GM21529 (cell line): ENCODE measurements around the gene CGREF1.
"Not testable (repeated sequence)": the region's sequence is repeated elsewhere in the genome, so short reads cannot be mapped to it uniquely, and the experiment has no call there.

Source experiments
- ATAC-seq: cut with Tn5 transposase; IDR thresholded peaks from one replicate; pipeline ENCODE4 v1.9.1; 2021; ENCODE audit not compliant: unreplicated experiment

CGREF1 gene

DNA sequence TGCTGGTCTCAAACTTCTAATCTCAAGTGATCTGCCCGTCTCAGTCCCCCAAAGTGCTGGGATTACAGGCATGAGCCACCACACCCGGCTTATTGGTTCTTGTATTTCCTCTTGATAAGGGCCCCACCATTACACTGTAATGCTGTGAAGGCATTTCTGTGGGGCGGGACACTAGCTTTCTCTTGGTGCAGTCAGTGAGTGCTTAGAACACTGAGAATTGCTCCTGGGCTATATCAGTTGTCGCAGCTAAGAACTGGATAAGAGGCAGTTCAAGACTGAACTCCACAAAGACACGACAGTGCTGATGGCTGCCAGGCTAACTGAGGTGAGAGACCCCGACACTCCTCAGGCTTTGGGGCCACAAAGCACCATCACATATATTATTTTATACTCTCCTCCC lies 30.3 kb downstream of the CGREF1 start:
- ATAC-seq, result no peak

DNA sequence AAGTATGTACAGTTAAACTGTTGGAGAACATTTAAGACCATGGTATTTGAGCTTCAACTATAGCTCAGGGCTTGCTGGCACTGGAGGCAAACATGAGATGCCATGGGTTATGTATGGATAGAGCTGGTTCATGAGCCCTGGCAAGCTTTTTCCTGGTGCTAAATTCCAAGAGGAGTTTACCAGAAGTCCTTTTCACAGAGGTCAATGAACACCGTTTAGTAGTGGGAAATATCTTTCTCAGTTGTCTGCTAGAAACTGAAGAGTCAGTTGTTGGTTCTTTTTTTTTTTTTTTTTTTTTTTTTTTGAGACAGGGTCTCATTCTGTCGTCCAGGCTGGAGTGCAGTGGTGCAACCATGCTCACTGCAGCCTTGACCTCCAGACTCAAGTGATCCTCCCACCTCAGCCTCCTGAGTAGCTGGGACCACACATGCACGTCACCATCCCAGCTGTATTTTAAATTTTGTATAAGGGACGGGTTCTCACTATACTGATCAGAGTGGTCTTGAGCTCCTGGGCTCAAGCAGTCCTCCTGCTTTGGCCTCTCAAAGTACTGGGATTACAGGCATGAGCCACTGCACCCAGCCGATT lies 31.0 kb downstream of the CGREF1 start:
- ATAC-seq, result no peak

DNA sequence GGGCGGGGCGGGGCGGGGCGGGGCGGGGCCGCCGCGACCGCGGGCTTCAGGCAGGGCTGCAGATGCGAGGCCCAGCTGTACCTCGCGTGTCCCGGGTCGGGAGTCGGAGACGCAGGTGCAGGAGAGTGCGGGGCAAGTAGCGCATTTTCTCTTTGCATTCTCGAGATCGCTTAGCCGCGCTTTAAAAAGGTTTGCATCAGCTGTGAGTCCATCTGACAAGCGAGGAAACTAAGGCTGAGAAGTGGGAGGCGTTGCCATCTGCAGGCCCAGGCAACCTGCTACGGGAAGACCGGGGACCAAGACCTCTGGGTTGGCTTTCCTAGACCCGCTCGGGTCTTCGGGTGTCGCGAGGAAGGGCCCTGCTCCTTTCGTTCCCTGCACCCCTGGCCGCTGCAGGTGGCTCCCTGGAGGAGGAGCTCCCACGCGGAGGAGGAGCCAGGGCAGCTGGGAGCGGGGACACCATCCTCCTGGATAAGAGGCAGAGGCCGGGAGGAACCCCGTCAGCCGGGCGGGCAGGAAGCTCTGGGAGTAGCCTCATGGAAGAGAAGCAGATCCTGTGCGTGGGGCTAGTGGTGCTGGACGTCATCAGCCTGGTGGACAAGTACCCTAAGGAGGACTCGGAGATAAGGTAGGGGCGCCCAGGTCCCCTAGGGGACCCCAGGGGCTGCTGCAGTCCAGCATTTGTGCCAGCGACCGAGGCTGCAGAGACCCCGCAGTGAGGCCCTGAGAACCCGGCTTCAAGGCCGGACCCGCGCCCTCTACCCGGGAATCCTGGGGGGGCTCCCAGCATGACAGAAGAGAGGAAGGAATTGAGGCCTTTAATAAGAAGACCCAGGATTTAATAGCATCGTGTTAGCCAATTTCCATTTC lies 32.0 kb downstream of the CGREF1 start, which contains the start of gene KHK:
Gene KHK (plus strand): TSS at position 49 of the 870 bp plus-strand sequence. CDS start 488 bp downstream, at position 537.
- no peak for ATAC-seq

DNA sequence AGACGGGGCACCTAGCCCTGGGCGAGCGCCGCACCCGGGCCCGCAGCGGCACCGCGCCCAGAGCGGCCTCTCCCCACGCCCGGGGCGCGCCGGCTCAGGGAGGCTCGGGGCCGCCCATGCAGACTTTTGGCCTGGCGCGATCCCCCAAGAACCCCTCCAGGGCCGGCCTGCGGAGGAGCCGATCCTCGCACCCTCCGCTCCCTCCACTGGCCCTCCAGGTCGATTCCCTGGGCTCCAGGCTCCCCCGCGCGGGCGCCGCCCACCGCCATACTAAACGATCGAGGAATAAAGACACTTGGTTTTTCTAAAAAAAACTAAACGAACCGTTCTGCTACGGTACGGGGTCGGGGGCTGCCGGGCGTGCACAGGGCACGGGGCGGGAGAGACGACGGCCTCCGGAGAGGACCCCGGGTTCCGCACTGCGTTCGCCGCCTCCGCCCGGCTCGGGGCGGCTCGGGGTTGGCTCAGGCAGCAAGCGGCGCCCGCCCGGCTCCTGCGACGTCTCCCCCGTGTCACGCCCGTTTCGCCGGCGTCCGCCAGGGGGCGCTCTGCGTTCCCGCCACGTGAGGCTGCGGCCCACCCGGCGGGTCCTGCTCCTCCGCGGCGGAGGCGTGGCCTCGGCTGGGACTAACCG lies 32.7 kb downstream of the CGREF1 start:
- peak; percentile 68 for ATAC-seq

DNA sequence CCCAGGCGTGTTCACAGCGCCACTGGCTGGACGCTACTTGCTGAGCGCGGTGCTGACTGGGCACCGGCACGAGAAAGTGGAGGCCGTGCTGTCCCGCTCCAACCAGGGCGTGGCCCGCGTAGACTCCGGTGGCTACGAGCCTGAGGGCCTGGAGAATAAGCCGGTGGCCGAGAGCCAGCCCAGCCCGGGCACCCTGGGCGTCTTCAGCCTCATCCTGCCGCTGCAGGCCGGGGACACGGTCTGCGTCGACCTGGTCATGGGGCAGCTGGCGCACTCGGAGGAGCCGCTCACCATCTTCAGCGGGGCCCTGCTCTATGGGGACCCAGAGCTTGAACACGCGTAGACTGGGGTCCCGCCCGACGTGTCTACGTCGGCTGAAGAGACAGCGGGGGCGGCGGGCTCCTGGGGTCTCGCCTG lies 33.2 kb downstream of the CGREF1 start:
- ATAC-seq, result peak; percentile 9

DNA sequence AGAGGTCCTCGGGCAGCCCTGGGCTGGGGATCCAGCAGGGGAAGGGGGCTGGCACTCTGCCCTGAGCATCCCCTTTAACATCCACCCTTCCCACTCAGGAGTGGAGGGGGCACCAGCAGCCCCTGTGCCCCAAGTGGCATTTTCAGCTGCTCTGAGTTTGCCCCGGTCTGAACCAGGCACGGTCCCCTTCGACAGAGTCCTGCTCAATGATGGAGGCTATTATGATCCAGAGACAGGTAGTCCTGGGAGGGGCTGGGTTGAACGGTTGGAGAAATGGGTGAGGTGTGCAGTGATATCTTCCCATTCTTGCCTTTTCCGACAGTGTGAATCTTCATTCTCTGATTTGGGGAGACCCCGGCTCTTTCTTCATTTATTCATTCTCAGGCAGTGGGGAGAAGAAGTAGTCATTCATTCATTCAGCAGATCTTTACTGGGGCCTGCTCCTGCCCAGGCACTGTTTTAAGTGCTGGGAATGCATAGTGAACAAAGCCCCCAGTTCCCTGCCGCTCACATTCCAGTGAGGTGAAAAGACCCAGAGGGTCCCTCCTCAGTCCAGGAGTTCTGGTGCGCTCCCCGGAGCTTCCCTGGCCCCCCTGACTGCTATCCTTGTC lies 33.8 kb downstream of the CGREF1 start:
- no peak for ATAC-seq

DNA sequence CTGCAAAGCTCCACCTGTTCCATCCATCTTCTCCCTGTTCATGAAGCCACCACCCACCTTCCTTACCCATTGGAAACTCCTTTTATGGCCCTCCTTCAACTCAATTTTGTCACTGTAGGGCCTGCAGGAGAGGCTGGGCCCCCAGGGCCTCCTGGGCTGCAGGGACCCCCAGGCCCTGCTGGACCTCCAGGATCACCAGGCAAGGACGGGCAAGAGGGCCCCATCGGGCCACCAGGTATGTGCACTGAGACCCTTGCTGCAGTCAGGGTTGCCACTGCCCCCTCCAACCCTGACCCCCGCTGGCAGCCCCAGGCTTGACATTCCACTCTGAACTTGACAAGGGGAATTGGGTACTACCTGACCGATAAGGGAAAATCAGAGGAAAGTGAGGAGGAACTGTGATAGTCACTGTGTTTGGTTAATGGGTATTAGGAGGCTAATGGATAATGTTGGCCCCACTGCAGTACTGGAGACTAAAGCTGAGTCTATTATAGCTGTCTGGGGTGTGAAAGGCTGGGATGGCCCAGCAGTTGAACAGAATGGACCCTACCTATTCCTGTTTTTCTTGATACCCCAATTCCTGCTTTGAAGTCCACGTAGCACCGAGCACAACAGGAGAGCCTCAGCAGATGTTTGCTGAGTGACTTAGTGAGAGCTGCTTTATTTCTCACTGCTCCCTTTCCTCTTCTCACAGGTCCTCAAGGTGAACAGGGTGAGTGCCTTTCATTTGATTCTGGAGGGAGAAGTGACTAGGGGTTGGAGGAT lies 34.4 kb downstream of the CGREF1 start:
- no peak for ATAC-seq

DNA sequence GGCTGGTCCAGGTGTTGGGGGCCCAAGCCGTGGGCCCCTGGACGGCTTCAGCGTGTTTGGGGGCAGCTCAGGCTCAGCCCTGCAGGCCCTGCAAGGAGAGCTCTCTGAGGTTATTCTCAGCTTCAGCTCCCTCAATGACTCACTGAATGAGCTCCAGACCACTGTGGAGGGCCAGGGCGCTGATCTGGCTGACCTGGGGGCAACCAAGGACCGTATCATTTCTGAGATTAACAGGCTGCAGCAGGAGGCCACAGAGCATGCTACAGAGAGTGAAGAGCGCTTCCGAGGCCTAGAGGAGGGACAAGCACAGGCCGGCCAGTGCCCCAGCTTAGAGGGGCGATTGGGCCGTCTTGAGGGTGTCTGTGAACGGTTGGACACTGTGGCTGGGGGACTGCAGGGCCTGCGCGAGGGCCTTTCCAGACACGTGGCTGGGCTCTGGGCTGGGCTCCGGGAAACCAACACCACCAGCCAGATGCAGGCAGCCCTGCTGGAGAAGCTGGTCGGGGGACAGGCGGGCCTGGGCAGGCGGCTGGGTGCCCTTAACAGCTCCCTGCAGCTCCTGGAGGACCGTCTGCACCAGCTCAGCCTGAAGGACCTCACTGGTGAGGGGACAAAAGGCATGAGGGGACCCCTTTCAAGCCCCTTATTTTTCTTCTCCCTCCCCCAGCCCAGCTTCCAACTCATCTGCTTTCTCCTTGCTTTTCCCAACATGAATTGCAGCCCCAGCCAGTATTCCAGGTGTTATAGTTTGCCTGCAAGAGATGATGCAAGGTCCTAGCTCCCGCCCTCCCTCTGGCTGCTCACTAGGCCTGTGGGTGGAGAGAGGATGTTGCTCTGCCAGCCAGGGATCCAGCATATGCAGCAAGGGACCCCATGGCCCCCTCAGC lies 35.3 kb downstream of the CGREF1 start:
- no peak for ATAC-seq

DNA sequence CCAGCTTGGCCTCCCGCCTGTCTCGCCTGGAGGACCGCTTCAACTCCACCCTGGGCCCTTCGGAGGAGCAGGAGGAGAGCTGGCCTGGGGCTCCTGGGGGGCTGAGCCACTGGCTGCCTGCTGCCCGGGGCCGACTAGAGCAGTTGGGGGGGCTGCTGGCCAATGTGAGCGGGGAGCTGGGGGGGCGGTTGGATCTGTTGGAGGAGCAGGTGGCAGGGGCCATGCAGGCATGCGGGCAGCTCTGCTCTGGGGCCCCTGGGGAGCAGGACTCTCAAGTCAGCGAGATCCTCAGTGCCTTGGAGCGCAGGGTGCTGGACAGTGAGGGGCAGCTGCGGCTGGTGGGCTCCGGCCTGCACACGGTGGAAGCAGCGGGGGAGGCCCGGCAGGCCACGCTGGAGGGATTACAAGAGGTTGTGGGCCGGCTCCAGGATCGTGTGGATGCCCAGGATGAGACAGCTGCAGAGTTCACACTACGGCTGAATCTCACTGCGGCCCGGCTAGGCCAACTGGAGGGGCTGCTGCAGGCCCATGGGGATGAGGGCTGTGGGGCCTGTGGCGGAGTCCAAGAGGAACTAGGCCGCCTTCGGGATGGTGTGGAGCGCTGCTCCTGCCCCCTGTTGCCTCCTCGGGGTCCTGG lies 36.0 kb downstream of the CGREF1 start:
- ATAC-seq, result no peak

DNA sequence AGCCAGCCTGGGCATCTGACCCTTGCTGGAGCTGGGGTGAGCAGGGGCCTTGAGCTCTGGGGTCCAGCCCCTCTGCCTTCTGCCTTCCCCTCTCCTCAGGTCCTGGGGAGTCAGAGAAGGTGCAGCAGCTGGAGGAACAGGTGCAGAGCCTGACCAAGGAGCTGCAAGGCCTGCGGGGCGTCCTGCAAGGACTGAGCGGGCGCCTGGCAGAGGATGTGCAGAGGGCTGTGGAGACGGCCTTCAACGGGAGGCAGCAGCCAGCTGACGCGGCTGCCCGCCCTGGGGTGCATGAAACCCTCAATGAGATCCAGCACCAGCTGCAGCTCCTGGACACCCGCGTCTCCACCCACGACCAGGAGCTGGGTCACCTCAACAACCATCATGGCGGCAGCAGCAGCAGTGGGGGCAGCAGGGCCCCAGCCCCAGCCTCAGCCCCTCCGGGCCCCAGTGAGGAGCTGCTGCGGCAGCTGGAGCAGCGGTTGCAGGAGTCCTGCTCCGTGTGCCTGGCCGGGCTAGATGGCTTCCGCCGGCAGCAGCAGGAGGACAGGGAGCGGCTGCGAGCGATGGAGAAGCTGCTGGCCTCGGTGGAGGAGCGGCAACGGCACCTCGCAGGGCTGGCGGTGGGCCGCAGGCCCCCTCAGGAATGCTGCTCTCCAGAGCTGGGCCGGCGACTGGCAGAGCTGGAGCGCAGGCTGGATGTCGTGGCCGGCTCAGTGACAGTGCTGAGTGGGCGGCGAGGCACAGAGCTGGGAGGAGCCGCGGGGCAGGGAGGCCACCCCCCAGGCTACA lies 36.8 kb downstream of the CGREF1 start:
- no peak for ATAC-seq

DNA sequence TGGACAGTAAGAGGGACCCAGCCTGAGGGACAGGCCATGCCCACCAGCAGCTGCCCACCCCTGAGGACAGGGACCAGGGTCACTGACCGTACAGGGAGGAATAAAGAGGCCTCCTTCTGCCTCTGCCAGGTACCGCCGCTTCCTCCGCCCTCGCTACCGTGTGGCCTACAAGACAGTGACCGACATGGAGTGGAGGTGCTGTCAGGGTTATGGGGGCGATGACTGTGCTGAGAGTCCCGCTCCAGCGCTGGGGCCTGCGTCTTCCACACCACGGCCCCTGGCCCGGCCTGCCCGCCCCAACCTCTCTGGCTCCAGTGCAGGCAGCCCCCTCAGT lies 38.4 kb downstream of the CGREF1 start:
- no peak for ATAC-seq

DNA sequence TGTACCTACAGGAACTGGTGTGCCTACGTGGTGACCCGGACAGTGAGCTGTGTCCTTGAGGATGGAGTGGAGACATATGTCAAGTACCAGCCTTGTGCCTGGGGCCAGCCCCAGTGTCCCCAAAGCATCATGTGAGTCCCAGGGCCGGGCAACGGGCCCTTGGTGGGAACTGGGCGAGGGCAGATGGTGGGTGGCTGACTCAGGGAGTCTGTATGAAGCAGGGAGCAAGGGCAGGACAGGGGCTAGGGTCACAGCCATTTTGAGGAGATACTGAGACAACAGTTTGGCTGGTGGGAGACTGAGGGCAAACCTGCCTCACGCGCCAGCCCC lies 38.8 kb downstream of the CGREF1 start:
- ATAC-seq, result no peak

DNA sequence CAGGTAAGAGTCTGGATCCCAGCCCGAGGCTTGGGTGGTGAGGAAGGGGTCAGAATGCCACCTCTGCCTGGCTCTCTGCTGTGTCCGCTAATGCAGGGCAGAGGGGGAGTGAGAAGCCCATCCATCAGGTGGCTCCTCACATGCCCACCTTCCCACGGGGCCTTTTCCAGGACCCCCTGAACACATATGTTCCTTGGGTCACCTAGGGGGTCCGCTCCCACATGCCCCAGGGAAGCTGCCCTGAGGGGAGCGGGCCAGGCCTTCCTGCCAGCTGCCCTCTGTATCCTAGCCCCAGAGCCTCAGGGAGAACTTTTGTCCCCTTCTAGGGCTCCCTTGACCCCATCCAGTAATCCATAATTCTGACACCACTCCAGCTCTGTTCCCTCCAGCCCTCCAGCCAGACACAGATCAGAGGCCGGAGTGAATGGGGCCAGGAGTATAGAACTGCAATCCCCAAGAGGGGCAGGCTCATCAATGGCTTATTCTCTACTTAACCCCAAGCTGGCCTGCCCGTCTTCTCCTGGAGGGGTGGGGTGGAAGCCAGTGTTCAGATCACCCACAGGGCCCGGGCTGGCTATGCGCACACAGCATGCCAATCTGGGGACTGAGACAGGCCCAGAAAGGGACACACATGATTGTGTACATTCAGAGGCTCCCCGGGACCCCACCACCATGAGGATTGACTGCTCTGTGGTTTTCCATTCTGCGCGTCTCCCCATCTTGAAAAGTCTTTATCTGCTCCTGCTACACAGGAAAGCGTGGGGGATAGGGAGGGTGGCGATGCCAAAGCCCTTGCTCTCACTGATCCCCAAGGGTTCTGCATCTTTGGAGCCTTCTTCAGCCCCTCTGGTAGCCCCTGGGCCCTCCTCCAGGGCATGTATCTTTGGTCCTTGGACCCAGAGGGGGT lies 39.4 kb downstream of the CGREF1 start:
- no peak for ATAC-seq

DNA sequence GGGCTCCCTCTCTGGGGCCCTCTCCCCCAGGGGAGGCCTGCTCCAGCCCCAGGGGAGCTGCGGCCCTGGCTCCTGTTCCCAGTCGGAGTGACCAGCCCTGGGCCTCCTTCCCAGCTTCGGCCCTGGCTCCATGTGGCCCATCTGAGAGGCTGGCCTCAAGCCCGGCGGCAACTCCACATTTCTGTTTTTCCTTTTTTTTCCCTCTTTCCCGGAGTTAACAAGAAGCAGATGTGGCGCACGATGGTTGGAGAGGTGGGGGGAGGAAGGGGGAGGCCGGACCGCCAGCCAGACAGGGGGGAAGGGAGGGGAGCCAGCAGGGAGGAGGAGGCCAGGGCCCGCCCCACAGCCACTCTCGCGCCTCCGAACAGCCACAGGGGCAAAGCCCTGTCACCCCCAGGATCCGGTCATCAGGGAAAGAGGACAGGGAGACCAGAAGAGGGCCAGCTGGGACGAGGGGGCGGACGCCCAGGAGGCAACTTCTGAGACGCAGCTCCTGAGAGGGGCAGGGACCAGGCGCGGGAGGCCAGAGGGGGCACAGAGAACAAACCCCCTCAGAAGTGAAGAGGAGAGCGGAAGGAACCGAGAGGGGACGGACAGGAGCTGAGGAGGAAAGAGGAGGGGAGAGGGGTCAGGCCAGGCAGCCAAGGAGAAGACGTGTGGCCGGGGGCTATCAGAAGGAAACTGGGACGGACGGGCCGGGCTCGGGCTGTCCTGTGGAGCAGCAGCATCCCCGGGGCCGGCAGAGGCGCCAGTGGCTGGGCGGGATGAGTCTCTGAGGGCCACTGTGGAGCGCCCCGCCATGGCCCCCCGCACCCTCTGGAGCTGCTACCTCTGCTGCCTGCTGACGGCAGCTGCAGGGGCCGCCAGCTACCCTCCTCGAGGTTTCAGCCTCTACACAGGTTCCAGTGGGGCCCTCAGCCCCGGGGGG lies 40.4 kb downstream of the CGREF1 start, which contains the start of gene EMILIN1:
Gene EMILIN1 (plus strand): TSS at position 349 of the 928 bp plus-strand sequence. CDS start 451 bp downstream, at position 800.
- ATAC-seq, result no peak

DNA sequence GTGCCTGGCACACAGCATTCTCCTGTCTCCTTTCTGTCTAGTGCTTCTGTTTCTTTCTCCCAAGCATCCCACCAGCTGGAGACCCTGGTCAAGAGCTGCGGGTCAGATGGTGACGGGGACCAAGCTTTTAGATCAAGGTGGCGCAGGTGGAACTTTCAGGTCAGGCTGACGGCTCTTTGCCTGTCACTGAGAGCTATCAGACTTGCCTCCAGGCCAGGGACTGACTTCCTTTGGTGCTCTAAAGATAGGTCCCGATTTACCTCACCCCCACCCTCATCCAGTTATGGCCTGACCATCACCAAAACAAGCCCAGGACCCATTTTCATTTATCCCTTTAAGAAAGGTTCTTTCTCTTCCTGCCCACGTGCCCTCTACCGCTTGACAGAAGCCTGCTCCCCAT lies 41.7 kb downstream of the CGREF1 start:
- no peak for ATAC-seq

DNA sequence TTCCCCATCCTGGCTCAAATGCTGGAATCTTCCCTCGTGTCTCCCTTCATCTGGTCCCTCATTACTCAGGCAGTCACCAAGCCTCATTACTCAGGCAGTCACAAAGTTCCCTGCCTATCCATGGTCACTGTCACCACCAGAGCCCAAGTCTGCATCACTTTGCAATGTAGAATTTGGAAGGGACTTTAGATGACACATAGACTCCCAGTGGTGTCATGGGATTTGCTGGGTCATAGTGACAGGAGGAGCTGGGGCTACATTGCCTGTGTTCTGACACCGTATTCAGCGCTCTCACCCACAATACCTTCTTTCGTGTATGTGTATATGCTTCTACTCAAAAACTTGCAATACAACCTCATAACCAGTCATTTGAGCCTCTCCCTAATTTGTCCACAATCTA lies 42.6 kb downstream of the CGREF1 start:
- no peak for ATAC-seq

DNA sequence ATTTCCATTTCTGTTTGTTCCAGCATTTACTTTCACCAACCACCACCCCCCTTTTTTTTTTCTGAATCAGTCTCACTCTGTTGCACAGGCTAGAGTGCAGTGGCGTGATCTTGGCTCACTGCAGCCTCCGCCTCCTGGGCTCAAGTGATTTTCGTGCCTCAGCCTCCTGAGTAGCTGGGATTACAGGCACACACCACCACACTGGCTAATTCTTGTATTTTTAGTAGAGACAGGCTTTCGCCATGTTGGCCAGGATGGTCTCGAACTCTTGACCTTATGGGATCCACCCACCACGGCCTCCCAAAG lies 43.4 kb downstream of the CGREF1 start:
- not testable (repeated sequence) for ATAC-seq
